Muscle of back (tissue), 13 donors: ENCODE measurements around the gene KLK14. TPM values are rescaled to one million over a fixed set of nuclear protein-coding genes. Genes with fewer than 3 reads are reported as not detected.

Source experiments
- DNase-seq, 3 donors: peaks; one replicate each; pipeline versions ENCODE4 v3.0.0 to v3.0.0-alpha.2; 2013
- long read RNA-seq, 9 donors: transcript quantifications; one replicate each; lab custom pipeline, GENCODE V29; 2026
- polyA plus RNA-seq, 10 donors: library from polyadenylated mRNA; unstranded; fragments of 120-200 nt; gene quantifications; one replicate each; pipeline ENCODE4 v1.2.1, GENCODE V29; 2013; ENCODE audit not compliant: insufficient read length in 10 of 10

Gene KLK14
- under 1 TPM in 6 of 10 donors, not detected in 4; 0.12 to 0.42 (median 0.23) TPM for polyA plus RNA-seq
- long read RNA-seq, donor 1, result 0 reads
- long read RNA-seq, donor 2, result 0 reads
- long read RNA-seq, donor 3, result 0 reads
- long read RNA-seq, donor 4, result 0 reads
- long read RNA-seq, donor 5, result 0 reads
- long read RNA-seq, donor 6, result 0 reads
- long read RNA-seq, donor 7, result 0 reads
- long read RNA-seq, donor 8, result 0 reads
- long read RNA-seq, donor 9, result 0 reads

DNA sequence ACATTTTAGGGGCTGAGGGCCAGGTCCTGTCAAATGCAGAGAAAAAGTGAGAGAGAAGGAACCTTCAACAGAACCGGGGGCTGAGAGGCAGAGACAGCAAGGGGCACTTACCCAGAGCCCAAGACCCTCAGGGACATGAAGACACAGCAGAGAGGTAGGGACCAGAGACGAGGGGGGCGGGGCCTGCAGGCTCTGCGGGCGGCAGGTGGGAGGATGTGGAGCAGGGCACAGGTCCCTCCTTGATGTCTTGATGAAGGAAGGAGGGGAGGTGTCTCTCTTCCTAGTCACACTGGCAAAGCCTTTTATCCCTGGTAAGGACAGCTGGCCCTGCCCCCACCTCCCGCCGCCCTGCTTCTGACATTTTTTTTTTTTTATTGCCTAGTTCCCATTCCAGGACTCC is at the start of gene KLK14:
TSS of gene KLK14 (minus strand) at position 277 of the 400 bp plus-strand sequence. CDS start at position 4, 273 bp downstream.
- no peak for DNase-seq

DNA sequence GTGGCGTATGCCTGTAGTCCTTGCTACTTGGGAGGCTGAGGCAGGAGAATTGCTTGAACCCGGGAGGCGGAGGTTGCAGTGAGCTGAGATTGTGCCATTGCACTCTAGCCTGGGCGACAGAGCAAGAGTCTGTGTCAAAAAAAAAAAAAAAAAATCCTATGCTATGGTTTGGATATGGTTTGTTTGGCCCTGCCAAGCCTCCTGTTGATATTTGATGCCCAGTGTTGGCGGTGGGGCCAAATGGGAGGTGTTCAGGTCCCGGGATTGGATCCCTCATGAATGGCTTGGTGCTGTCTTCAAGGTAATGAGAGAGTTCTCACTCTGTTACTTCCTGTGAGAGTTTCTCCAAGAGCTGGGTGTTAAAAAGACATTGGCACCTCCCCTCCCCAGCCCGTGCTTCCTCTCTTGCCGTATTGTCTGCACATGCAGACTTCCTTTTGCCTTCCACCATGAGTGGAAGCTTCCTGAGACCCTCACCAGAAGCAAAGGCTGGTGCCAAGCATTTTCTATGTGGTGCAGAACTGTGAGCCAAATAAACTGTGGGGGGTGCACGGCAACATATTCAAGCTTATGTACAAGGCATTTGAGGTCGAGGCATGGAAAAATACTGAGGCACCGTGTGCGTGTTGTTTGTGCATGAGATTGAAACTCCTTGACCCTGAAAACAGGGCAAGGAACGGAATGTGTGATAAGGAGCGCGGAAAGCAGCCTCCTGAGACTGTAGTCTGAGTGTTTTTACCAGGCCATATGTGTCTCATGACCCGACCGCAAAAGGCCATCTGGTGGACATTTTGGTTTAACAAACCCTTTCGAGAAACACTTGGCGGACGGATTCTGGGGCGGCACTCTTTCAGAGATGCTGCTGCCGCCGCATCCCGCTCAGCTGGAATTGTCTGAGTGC is 49.3 kb upstream of the KLK14 start:
- peak in 1 of 3 donors; percentile 51 for DNase-seq

GRCh38 chr19:51129716-51130115 is 47.0 kb upstream of the KLK14 start:
- no peak for DNase-seq

GRCh38 chr19:51128227-51128626 is 45.5 kb upstream of the KLK14 start:
- no peak for DNase-seq

- DNase-seq, result peak in 2 of 3 donors; percentile 30 to 59
Measured at GRCh38 chr19:51127755-51128154, 45.1 kb upstream of the KLK14 start.

- no peak for DNase-seq
Measured at GRCh38 chr19:51127032-51127431, 44.3 kb upstream of the KLK14 start.

DNA sequence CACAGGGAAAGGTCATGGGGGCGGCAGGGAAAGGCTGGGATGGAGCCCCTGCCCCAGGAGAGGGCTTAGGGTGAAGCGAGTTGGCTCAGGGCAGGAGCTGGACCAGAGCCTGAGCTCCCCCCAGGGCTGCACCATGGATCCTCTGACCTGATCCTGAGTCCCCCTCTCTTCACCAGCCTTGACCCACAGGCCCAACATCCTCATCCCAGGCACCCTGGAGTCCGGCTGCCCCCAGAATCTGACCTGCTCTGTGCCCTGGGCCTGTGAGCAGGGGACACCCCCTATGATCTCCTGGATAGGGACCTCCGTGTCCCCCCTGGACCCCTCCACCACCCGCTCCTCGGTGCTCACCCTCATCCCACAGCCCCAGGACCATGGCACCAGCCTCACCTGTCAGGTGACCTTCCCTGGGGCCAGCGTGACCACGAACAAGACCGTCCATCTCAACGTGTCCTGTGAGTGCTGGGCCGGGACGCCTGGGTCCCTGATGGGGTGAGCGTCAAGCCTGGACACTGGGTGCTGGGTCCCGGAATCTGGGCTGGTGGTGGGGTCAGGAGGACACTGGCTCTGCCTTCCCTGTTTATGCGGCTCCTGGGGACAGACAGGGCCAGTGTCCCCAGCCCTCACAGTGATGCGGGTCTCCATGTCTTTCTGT is 42.9 kb upstream of the KLK14 start:
- DNase-seq, result no peak

DNA sequence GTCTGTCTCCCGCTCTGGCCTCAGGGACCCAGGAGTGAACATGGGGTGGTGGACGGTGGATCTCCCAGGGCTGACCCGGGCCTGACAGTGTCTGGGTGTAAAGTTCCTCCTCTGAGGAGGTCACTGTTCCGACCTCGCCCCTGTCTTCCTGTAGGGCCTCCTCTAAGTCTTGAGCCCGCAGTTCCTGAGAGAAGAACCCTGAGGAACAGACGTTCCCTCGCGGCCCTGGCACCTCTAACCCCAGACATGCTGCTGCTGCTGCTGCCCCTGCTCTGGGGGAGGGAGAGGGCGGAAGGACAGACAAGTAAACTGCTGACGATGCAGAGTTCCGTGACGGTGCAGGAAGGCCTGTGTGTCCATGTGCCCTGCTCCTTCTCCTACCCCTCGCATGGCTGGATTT is 42.0 kb upstream of the KLK14 start, which contains the start of gene SIGLEC9:
TSS of gene SIGLEC9 (plus strand) at position 178 of the 400 bp plus-strand sequence. CDS start at position 247, 69 bp downstream.
- DNase-seq, result peak in 1 of 3 donors; percentile 30

- DNase-seq, result no peak
Measured at GRCh38 chr19:51124216-51124615, 41.5 kb upstream of the KLK14 start.

GRCh38 chr19:51123802-51124201 is 41.1 kb upstream of the KLK14 start:
- no peak for DNase-seq

- DNase-seq, result peak in 1 of 3 donors; percentile 17
Measured at GRCh38 chr19:51123381-51123800, 40.7 kb upstream of the KLK14 start.

DNA sequence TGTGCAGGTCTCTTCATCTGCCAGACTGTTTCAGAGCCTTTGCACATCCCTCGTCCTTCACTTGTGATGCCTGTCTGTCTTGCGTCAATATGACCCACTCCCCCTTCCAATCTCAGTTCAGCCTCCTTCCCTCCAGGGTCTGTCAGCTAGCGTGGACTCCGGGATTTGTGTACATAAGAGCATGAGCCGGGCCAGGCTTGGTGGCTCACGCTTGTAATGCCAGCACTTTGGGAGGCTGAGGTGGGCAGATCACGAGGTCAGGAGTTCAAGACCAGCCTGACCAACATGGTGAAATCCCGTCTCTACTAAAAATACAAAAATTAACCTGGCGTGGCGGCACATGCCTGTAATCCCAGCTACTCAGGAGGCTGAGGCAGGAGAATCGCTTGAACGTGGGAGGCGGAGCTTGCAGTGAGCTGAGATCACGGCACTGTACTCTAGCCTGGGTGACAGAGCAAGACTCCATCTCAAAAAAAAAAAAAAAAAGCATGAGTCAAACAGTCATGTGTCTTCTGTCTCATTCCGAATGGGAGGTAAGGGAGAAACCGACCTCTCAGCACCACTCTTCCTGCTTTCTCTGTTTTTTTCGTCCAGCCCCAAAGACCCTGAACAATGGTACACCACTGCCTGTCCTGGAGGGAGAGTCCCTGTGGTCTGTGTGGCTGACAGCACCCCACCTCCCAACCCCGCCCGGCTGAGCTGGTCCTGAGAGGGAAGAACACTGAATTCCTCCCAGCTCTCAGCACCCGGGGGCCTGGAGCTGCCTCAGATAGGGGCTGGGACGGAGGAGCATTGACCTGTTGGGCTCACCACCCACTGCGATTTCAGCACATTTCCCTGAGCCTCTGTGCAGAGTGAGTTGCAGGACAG is 39.7 kb upstream of the KLK14 start:
- no peak for DNase-seq

- no peak for DNase-seq
Measured at GRCh38 chr19:51121257-51121656, 38.6 kb upstream of the KLK14 start.

- no peak for DNase-seq
Measured at GRCh38 chr19:51120160-51120559, 37.5 kb upstream of the KLK14 start.

GRCh38 chr19:51119611-51120010 is 36.9 kb upstream of the KLK14 start:
- no peak for DNase-seq

DNA sequence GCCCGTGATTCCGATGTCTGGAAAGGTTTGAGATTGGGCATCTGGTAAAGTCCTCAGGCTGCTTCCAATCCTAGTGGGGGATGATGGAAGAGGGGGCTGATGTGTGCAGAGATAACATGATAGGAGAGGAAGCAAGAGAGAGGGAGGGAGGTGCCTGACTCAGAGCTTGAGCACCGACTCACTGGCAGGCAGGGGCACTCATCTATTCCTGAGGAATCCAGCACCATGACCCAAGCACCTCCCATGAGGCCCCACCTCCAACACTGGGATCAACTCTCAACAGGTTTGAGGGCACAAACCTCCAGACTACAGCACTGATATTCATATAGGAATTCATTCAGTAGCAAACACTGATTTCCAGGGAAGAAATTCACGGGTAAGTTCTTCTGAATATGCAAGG is 36.4 kb upstream of the KLK14 start:
- DNase-seq, result no peak

GRCh38 chr19:51116736-51117286 is 34.1 kb upstream of the KLK14 start:
- no peak for DNase-seq

DNA sequence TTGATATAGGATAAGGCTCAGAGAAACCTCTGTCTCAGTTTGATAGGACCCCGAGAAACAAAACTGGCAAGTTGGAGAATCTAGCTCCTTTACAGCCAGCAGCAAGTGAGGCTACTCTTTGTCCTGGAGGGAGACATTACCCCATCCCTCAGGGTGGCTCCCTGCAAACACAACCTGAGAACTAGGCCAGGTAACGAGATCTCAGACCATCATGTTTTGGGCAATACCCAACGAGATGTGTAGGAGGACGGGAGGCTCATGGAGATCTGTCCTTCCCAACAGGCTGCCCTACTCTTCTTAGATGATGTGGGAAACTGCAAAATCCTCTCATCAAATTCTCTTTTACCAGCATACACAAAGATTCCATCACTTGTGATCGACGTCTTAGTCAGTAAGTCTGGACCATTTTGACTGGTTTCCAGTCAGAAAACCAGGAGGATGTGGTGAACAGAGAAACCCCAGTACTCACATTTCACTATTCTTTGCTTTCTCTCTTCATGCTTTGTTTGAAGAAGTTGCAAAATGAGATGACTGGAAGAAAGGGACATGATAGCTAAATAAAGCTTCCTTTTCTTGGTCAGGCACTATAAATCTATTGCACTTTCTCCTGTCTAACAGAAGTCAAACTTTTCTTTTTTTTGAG is 31.5 kb upstream of the KLK14 start:
- no peak for DNase-seq

DNA sequence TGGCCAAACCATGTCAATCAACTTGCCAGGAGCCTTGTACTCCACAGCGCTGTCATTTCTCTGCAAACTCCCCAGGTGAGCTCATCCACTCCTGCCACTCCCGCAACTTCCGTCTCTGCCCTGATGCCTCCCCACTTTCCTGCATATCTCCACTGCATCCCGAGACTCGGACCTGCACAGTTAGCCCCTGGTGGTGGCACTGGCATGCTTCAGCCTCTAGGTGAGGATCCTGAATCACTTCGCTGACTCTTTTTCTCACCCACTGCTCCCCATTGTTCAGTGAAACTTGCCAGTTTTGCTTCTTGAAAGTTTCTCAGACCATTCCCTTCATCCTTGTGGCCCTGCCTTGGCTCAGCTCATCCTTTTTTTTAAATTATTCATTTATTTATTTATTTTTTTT is 28.9 kb upstream of the KLK14 start:
- no peak for DNase-seq

- no peak for DNase-seq
Measured at GRCh38 chr19:51110666-51110971, 27.9 kb upstream of the KLK14 start.

DNA sequence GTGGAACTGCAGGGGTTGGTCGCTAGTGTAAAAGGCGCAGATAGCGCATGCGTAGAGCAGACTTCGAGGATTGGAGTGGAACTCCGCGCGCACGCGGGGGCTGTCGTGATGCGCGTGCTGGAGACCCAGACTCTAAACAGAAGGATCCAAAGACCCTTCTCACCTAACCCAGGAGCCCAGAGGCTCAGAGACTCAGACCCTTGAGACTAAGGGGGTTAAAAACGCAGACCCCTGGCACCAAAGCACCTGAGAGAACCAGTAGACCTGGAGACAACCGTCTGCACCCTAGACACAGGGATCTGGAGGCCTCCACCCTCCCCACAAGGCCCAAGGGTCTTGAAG is 26.1 kb upstream of the KLK14 start:
- no peak for DNase-seq
